A549 treated with RU486 at 1 μM for 4 hours (cell line): ENCODE measurements around the gene C14orf132. TPM values are rescaled to one million over a fixed set of nuclear protein-coding genes. Genes with fewer than 3 reads are reported as not detected.

Experiments used
- total RNA-seq: library from RNA; stranded (reverse); fragments of 200-300 nt; extraction: Qiagen RNA extraction; gene quantifications from 5 replicates; pipeline ENCODE4 v1.2.3, GENCODE V29; 2022; ENCODE audit warnings: low read depth

C14orf132 gene
- 3.1 to 5.7 TPM (median 3.8 TPM) in 5 replicates for total RNA-seq

GRCh38 chr14:96038920-96039632 is at the start of gene C14orf132:
Gene C14orf132, plus strand, starts transcription at chr14:96039362. Its CDS starts 139 bp downstream, at chr14:96039501.

Other genes starting within 250 kb of the C14orf132 start
- gene TUNAR, start 162.5 kb upstream of the C14orf132 start, total RNA-seq: not detected in 5 replicates
- 2.1 to 3.6 TPM (median 3.2 TPM) in 5 replicates for gene BDKRB2, start 165.5 kb downstream of the C14orf132 start, total RNA-seq
- 0.45 to 1.3 TPM (median 0.87 TPM) in 5 replicates for gene BDKRB1, start 216.8 kb downstream of the C14orf132 start, total RNA-seq